Right lung (tissue), 10 donors: Measurements from ENCODE around the gene MAP3K3. TPM values are rescaled to one million over a fixed set of nuclear protein-coding genes. Genes with fewer than 3 reads are reported as not detected.

ENCODE experiments used
- DNase-seq, 2 donors: peaks; one replicate each; pipeline ENCODE4 v3.0.0-alpha.2; 2013
- long read RNA-seq, 8 donors: transcript quantifications; one replicate each; lab custom pipeline, GENCODE V29; 2026
- polyA plus RNA-seq, 5 donors: library from polyadenylated mRNA; unstranded; fragments of 120-200 nt; gene quantifications; one replicate each; pipeline versions ENCODE4 v1.2.1 to v1.2.3, GENCODE V29; 2013; ENCODE audit warnings: inconsistent platforms in 1 of 5, low replicate concordance in 1 of 5; ENCODE audit not compliant: insufficient read length in 5 of 5, insufficient read depth in 1 of 5

Gene MAP3K3
- polyA plus RNA-seq, result 10 to 100 TPM; 36.3 to 43.0 (median 39.9) TPM
- long read RNA-seq, donor 1, full-length matches to known transcripts, result 7 of 7 reads
- long read RNA-seq, donor 1, partial matches to known transcripts, result 0 of 7 reads
- long read RNA-seq, donor 1, other reads (novel, unspliced or antisense), result 0 of 7 reads
- long read RNA-seq, donor 2, partial matches to known transcripts, result 0 of 2 reads
- long read RNA-seq, donor 2, other reads (novel, unspliced or antisense), result 0 of 2 reads
- long read RNA-seq, donor 3, partial matches to known transcripts, result 0 of 1 reads
- long read RNA-seq, donor 3, other reads (novel, unspliced or antisense), result 0 of 1 reads
- long read RNA-seq, donor 4, full-length matches to known transcripts, result 3 of 3 reads
- long read RNA-seq, donor 4, partial matches to known transcripts, result 0 of 3 reads
- long read RNA-seq, donor 4, other reads (novel, unspliced or antisense), result 0 of 3 reads
- long read RNA-seq, donor 5, partial matches to known transcripts, result 8 of 45 reads
- long read RNA-seq, donor 5, other reads (novel, unspliced or antisense), result 33 of 45 reads
- long read RNA-seq, donor 6, full-length matches to known transcripts, result 6 of 6 reads
- long read RNA-seq, donor 6, partial matches to known transcripts, result 0 of 6 reads
- long read RNA-seq, donor 6, other reads (novel, unspliced or antisense), result 0 of 6 reads
- long read RNA-seq, donor 7, partial matches to known transcripts, result 23 of 26 reads
- long read RNA-seq, donor 7, other reads (novel, unspliced or antisense), result 0 of 26 reads
- long read RNA-seq, donor 8, partial matches to known transcripts, result 0 of 1 reads
- long read RNA-seq, donor 8, other reads (novel, unspliced or antisense), result 0 of 1 reads

- DNase-seq, result peak; percentile 99 to 100
These were observed at the start of gene MAP3K3 for GRCh38 chr17:63621684-63622573. Gene MAP3K3, plus strand, starts transcription at chr17:63622417. Its CDS starts 343 bp downstream, at chr17:63622760.

- DNase-seq, result no peak
These were observed 48.6 kb upstream of the MAP3K3 start for GRCh38 chr17:63573634-63574033.

GRCh38 chr17:63578027-63578768 lies 44.0 kb upstream of the MAP3K3 start:
- no peak for DNase-seq

- DNase-seq, result no peak
These were observed 43.5 kb upstream of the MAP3K3 start for GRCh38 chr17:63578769-63579111.

- peak in 1 of 2 donors; percentile 6 for DNase-seq
These were observed 42.6 kb upstream of the MAP3K3 start for GRCh38 chr17:63579633-63580032.

- DNase-seq, result no peak
These were observed 34.4 kb upstream of the MAP3K3 start for GRCh38 chr17:63587770-63588169.

- no peak for DNase-seq
These were observed 33.4 kb upstream of the MAP3K3 start for GRCh38 chr17:63588797-63589196.

GRCh38 chr17:63589646-63590045 lies 32.6 kb upstream of the MAP3K3 start:
- no peak for DNase-seq

- DNase-seq, result no peak
These were observed 29.4 kb upstream of the MAP3K3 start for GRCh38 chr17:63592797-63593196.

GRCh38 chr17:63595132-63595531 lies 27.1 kb upstream of the MAP3K3 start:
- no peak for DNase-seq

GRCh38 chr17:63596856-63597586 lies 25.2 kb upstream of the MAP3K3 start:
- DNase-seq, result no peak

GRCh38 chr17:63598281-63598680 lies 23.9 kb upstream of the MAP3K3 start:
- no peak for DNase-seq

GRCh38 chr17:63600569-63601438 lies 21.4 kb upstream of the MAP3K3 start, which contains the start of gene TACO1:
Gene TACO1, plus strand, starts transcription at chr17:63600895. Its CDS starts 189 bp downstream, at chr17:63601084.
- DNase-seq, result peak; percentile 72 to 76

- DNase-seq, result no peak
These were observed 20.5 kb upstream of the MAP3K3 start for GRCh38 chr17:63601439-63602371.

GRCh38 chr17:63609816-63610573 lies 12.2 kb upstream of the MAP3K3 start:
- no peak for DNase-seq

- DNase-seq, result no peak
These were observed 11.4 kb upstream of the MAP3K3 start for GRCh38 chr17:63610854-63611253.

GRCh38 chr17:63611354-63611753 lies 10.9 kb upstream of the MAP3K3 start:
- no peak for DNase-seq
